CD4-positive, alpha-beta memory T cell (primary cell): Measurements from ENCODE around the gene VEGFB. TPM values are rescaled to one million over a fixed set of nuclear protein-coding genes. Genes with fewer than 3 reads are reported as not detected.
A peak's percentile ranks its signal among the peaks of the same experiment; 100 is the strongest.

Experiments
- CTCF ChIA-PET: fragments of 350-600 bp; sonication (Branson Sonifier 250); formaldehyde crosslinking; loops from one replicate; lab custom pipeline; 2021; ENCODE audit warnings: inconsistent platforms; ENCODE audit not compliant: partially characterized antibody; lab: Charles Lee
- POLR2A ChIA-PET: fragments of 350-600 bp; sonication (Branson Sonifier 250); formaldehyde crosslinking; loops from one replicate; lab custom pipeline; 2021; ENCODE audit not compliant: partially characterized antibody; lab: Charles Lee
- DNase-seq, 5 donors: peaks; one replicate each; pipeline versions ENCODE4 v3.0.0 to v3.0.0-alpha.2; 2020 to 2022; ENCODE audit warnings: mixed read lengths in 1 of 5
- H3K27ac ChIP-seq: one replicate; pipeline ENCODE4 v1.7.0; 2013; ENCODE audit warnings: low read depth, low read length
- H3K27me3 ChIP-seq: 2 replicates; pipeline ENCODE4 v1.7.0; 2013; ENCODE audit warnings: mild to moderate bottlenecking, low read length, moderate library complexity; ENCODE audit not compliant: insufficient read depth
- H3K36me3 ChIP-seq: 2 replicates; pipeline ENCODE4 v1.7.0; 2013; ENCODE audit warnings: mild to moderate bottlenecking, low read length, moderate library complexity; ENCODE audit not compliant: insufficient read depth
- H3K4me1 ChIP-seq: 2 replicates; pipeline ENCODE4 v1.7.0; 2013; ENCODE audit warnings: mild to moderate bottlenecking, low read length, moderate library complexity; ENCODE audit not compliant: insufficient read depth
- H3K4me3 ChIP-seq, 2 donors: one replicate each; pipeline ENCODE4 v1.7.0; 2013; ENCODE audit warnings: low read length in 2 of 2, mild to moderate bottlenecking in 1 of 2
- H3K9me3 ChIP-seq, 2 donors: one replicate each; pipeline ENCODE4 v1.7.0; 2013; ENCODE audit warnings: low read length in 2 of 2, control low read depth in 1 of 2; ENCODE audit not compliant: control insufficient read depth in 1 of 2
- H3K27ac Mint-ChIP-seq, 7 donors: one replicate each; pipeline ENCODE4 v1.8.0; 2020 to 2021; ENCODE audit warnings: mixed read lengths in 7 of 7, mild to moderate bottlenecking in 6 of 7, inconsistent platforms in 3 of 7, moderate library complexity in 3 of 7
- H3K27me3 Mint-ChIP-seq, 2 donors: one replicate each; pipeline ENCODE4 v1.8.0; 2020 to 2021; ENCODE audit warnings: mixed read lengths in 2 of 2
- H3K36me3 Mint-ChIP-seq, 2 donors: one replicate each; pipeline ENCODE4 v1.8.0; 2020 to 2021; ENCODE audit warnings: mixed read lengths in 2 of 2, inconsistent platforms in 1 of 2, mild to moderate bottlenecking in 1 of 2
- H3K4me1 Mint-ChIP-seq, 4 donors: one replicate each; pipeline ENCODE4 v1.8.0; 2020 to 2021; ENCODE audit warnings: mixed read lengths in 4 of 4, mild to moderate bottlenecking in 1 of 4
- H3K4me3 Mint-ChIP-seq, 8 donors: one replicate each; pipeline ENCODE4 v1.8.0; 2020 to 2021; ENCODE audit warnings: mixed read lengths in 8 of 8, mild to moderate bottlenecking in 7 of 8, moderate library complexity in 6 of 8, inconsistent platforms in 3 of 8
- H3K9me3 Mint-ChIP-seq, 8 donors: one replicate each; pipeline ENCODE4 v1.8.0; 2020 to 2021; ENCODE audit warnings: mixed read lengths in 8 of 8, mild to moderate bottlenecking in 5 of 8, inconsistent platforms in 3 of 8, moderate library complexity in 1 of 8
- intact Hi-C: fragments of 100-400 bp; cut with micrococcal nuclease; formaldehyde crosslinking; loops from one replicate; pipeline ENCODE4 v1.15.1; 2023
- polyA plus RNA-seq, 2 donors: library from polyadenylated mRNA; unstranded; fragments of 300-500 nt; fragmentation: Illumina TruSeq; gene quantifications; one replicate each; pipeline ENCODE4 v1.2.3, GENCODE V29; 2021
- total RNA-seq, 2 experiments: library from RNA; stranded (reverse); gene quantifications; one replicate each; pipeline ENCODE4 v1.2.3, GENCODE V29; 2021

VEGFB gene
- total and polyA plus RNA-seq, 4 experiments from 2014 or later: 2.3 to 97.3 (median 59.5) TPM

GRCh38 chr11:64219755-64220154 is 14.6 kb upstream of the VEGFB start:
- intact Hi-C loops: no loop called here
- Mint-ChIP-seq H3K9me3 (no peaks in the 10 kb centered on the region), H3K4me1 (peaks cover 4 to 7% (median 5%) of the 10 kb centered on the region in 4 donors), H3K4me3 (no peak overlapping the region), H3K27ac (no peak overlapping the region), H3K27me3 (no peaks in the 10 kb centered on the region), H3K36me3 (peaks cover 10 to 35% of the 10 kb centered on the region in 2 donors)
- Histone ChIP-seq H3K27me3 (no peaks in the 10 kb centered on the region), H3K4me3 (no peak overlapping the region), H3K27ac (peak overlapping the region; percentile 19), H3K36me3 (peaks cover 42% of the 10 kb centered on the region), H3K4me1 (peaks cover 1% of the 10 kb centered on the region), H3K9me3 (no peaks in the 10 kb centered on the region)
- ChIA-PET POLR2A (interaction anchor here (1.1 to 38.9 kb wide), 4 partner anchors 10 to 51 kb away, joined by 3 to 937 read pairs (median 470); partner anchors contain the start of genes DNAJC4, FERMT3, FKBP2 and NUDT22), CTCF (interaction anchor here (1.0 to 18.8 kb wide), 2 partner anchors 13 to 82 kb away, joined by 3 to 207 read pairs; partner anchors contain the start of gene FERMT3)
- no peak for DNase-seq

- ChIA-PET POLR2A (interaction anchor here (22.7 to 38.9 kb wide), 2 partner anchors 11 to 13 kb away, joined by 937 read pairs; partner anchors contain the start of genes DNAJC4, FERMT3, FKBP2 and NUDT22), CTCF (interaction anchor here (1.0 to 18.8 kb wide), 2 partner anchors 14 to 81 kb away, joined by 3 to 207 read pairs; partner anchors contain the start of gene FERMT3)
- Histone ChIP-seq H3K4me1 (peaks cover 6% of the 10 kb centered on the region), H3K27ac (no peak overlapping the region), H3K27me3 (no peaks in the 10 kb centered on the region), H3K36me3 (peaks cover 42% of the 10 kb centered on the region), H3K4me3 (no peak overlapping the region), H3K9me3 (no peaks in the 10 kb centered on the region)
- H3K4me3 Mint-ChIP-seq: no peak overlapping the region
- peaks cover 5 to 30% of the 10 kb centered on the region in 2 donors for H3K36me3 Mint-ChIP-seq
- peaks cover 4 to 13% (median 5%) of the 10 kb centered on the region in 4 donors for H3K4me1 Mint-ChIP-seq
- no peaks in the 10 kb centered on the region for H3K27me3 Mint-ChIP-seq
- H3K27ac Mint-ChIP-seq: peak overlapping the region in 1 of 7 donors; percentile 55
- no peaks in the 10 kb centered on the region for H3K9me3 Mint-ChIP-seq
- no peak for DNase-seq
- intact Hi-C loops: no loop called here
These were observed 14.1 kb upstream of the VEGFB start for GRCh38 chr11:64220271-64220670.

GRCh38 chr11:64220798-64221197 is 13.6 kb upstream of the VEGFB start:
- no peaks in the 10 kb centered on the region for H3K27me3 ChIP-seq
- CTCF ChIA-PET: interaction anchor here (18.8 kb wide), 1 partner anchor 14 kb away, joined by 207 read pairs; the partner anchor contains the start of gene FERMT3
- H3K36me3 ChIP-seq: peaks cover 42% of the 10 kb centered on the region
- Mint-ChIP-seq H3K9me3 (no peaks in the 10 kb centered on the region), H3K4me1 (peaks cover 5 to 18% (median 7%) of the 10 kb centered on the region in 4 donors), H3K36me3 (peaks cover 5 to 29% of the 10 kb centered on the region in 2 donors), H3K4me3 (no peak overlapping the region), H3K27ac (no peak overlapping the region), H3K27me3 (no peaks in the 10 kb centered on the region)
- POLR2A ChIA-PET: interaction anchor here (7.1 to 38.9 kb wide), 3 partner anchors 11 to 19 kb away, joined by 200 to 937 read pairs (median 937); partner anchors contain the start of genes DNAJC4, FERMT3, FKBP2 and NUDT22
- intact Hi-C loops: no loop called here
- no peak overlapping the region for H3K27ac ChIP-seq
- no peak for DNase-seq
- no peak overlapping the region for H3K4me3 ChIP-seq
- H3K4me1 ChIP-seq: peaks cover 12% of the 10 kb centered on the region
- no peaks in the 10 kb centered on the region for H3K9me3 ChIP-seq

GRCh38 chr11:64222651-64223000 is 11.8 kb upstream of the VEGFB start:
- POLR2A ChIA-PET: interaction anchor here (1.1 to 38.9 kb wide), 4 partner anchors 13 to 82 kb away, joined by 3 to 937 read pairs (median 110); partner anchors contain the start of genes ESRRA, FERMT3, FKBP2 and PPP1R14B
- Histone ChIP-seq H3K36me3 (peaks cover 42% of the 10 kb centered on the region), H3K4me1 (peaks cover 23% of the 10 kb centered on the region), H3K27ac (no peak overlapping the region), H3K4me3 (no peak overlapping the region), H3K27me3 (no peaks in the 10 kb centered on the region), H3K9me3 (no peaks in the 10 kb centered on the region)
- H3K4me1 Mint-ChIP-seq: peaks cover 10 to 28% (median 15%) of the 10 kb centered on the region in 4 donors
- no peaks in the 10 kb centered on the region for H3K9me3 Mint-ChIP-seq
- H3K27me3 Mint-ChIP-seq: no peaks in the 10 kb centered on the region
- H3K27ac Mint-ChIP-seq: no peak overlapping the region
- no peak for DNase-seq
- H3K36me3 Mint-ChIP-seq: peaks cover 5 to 26% of the 10 kb centered on the region in 2 donors
- intact Hi-C loops: no loop called here
- no peak overlapping the region for H3K4me3 Mint-ChIP-seq
- CTCF ChIA-PET: interaction anchor here (2.3 to 18.8 kb wide), 3 partner anchors 16 to 80 kb away, joined by 7 to 207 read pairs (median 45); partner anchors contain the start of genes CATSPERZ, ESRRA and FERMT3

GRCh38 chr11:64223001-64223651 is 11.3 kb upstream of the VEGFB start:
- ChIA-PET POLR2A (interaction anchor here (0.6 to 38.9 kb wide), 8 partner anchors 14 to 522 kb away, joined by 3 to 937 read pairs (median 16); partner anchors contain the start of genes BAD, ESRRA, FERMT3 and FKBP2), CTCF (interaction anchor here (1.4 to 18.8 kb wide), 4 partner anchors 9 to 80 kb away, joined by 4 to 207 read pairs (median 26); partner anchors contain the start of genes CATSPERZ, ESRRA and FERMT3)
- intact Hi-C loops: no loop called here
- Histone ChIP-seq H3K36me3 (peaks cover 42% of the 10 kb centered on the region), H3K27me3 (no peaks in the 10 kb centered on the region), H3K4me3 (no peak overlapping the region), H3K27ac (no peak overlapping the region), H3K4me1 (peaks cover 25% of the 10 kb centered on the region), H3K9me3 (no peaks in the 10 kb centered on the region)
- Mint-ChIP-seq H3K4me3 (no peak overlapping the region), H3K27me3 (no peaks in the 10 kb centered on the region), H3K4me1 (peaks cover 10 to 33% (median 16%) of the 10 kb centered on the region in 4 donors), H3K36me3 (peaks cover 5 to 25% of the 10 kb centered on the region in 2 donors), H3K9me3 (no peaks in the 10 kb centered on the region), H3K27ac (no peak overlapping the region)
- no peak for DNase-seq

- no peaks in the 10 kb centered on the region for H3K9me3 Mint-ChIP-seq
- intact Hi-C loops: no loop called here
- H3K4me3 ChIP-seq: no peak overlapping the region
- peak overlapping the region in 6 of 7 donors; percentile 11 to 91 (median 47) for H3K27ac Mint-ChIP-seq
- no peak overlapping the region for H3K27ac ChIP-seq
- H3K36me3 Mint-ChIP-seq: peaks cover 0 to 14% of the 10 kb centered on the region in 2 donors
- H3K4me3 Mint-ChIP-seq: peak overlapping the region in 5 of 8 donors; percentile 21 to 90 (median 39)
- peaks cover 31% of the 10 kb centered on the region for H3K36me3 ChIP-seq
- no peaks in the 10 kb centered on the region for H3K27me3 ChIP-seq
- H3K9me3 ChIP-seq: no peaks in the 10 kb centered on the region
- H3K27me3 Mint-ChIP-seq: no peaks in the 10 kb centered on the region
- peaks cover 10 to 41% (median 19%) of the 10 kb centered on the region in 4 donors for H3K4me1 Mint-ChIP-seq
- H3K4me1 ChIP-seq: peaks cover 31% of the 10 kb centered on the region
- no peak for DNase-seq
- CTCF ChIA-PET: interaction anchor here (1.1 to 18.8 kb wide), 6 partner anchors 10 to 93 kb away, joined by 3 to 207 read pairs (median 6); partner anchors contain the start of genes CATSPERZ, ESRRA, FERMT3 and PRDX5
- POLR2A ChIA-PET: interaction anchor here (1.1 to 38.9 kb wide), 10 partner anchors 15 to 93 kb away, joined by 4 to 937 read pairs (median 16); partner anchors contain the start of genes BAD, ESRRA, FERMT3 and FKBP2
These were observed 10.1 kb upstream of the VEGFB start for GRCh38 chr11:64224151-64224890.
